Ammon's horn (tissue), 1 donor: ENCODE measurements around the gene NARF.
"Not testable (repeated sequence)": the region's sequence is repeated elsewhere in the genome, so short reads cannot be mapped to it uniquely, and the experiment has no call there.

Experiments
- DNase-seq: peaks from one replicate; pipeline ENCODE4 v3.0.0-alpha.2; 2016; ENCODE audit warnings: low spot score

NARF gene

GRCh38 chr17:82539076-82539475 lies 80.5 kb downstream of the NARF start:
- DNase-seq: not testable (repeated sequence)
